ENCODE results near the gene COL2A1.

COL2A1 gene

DNA sequence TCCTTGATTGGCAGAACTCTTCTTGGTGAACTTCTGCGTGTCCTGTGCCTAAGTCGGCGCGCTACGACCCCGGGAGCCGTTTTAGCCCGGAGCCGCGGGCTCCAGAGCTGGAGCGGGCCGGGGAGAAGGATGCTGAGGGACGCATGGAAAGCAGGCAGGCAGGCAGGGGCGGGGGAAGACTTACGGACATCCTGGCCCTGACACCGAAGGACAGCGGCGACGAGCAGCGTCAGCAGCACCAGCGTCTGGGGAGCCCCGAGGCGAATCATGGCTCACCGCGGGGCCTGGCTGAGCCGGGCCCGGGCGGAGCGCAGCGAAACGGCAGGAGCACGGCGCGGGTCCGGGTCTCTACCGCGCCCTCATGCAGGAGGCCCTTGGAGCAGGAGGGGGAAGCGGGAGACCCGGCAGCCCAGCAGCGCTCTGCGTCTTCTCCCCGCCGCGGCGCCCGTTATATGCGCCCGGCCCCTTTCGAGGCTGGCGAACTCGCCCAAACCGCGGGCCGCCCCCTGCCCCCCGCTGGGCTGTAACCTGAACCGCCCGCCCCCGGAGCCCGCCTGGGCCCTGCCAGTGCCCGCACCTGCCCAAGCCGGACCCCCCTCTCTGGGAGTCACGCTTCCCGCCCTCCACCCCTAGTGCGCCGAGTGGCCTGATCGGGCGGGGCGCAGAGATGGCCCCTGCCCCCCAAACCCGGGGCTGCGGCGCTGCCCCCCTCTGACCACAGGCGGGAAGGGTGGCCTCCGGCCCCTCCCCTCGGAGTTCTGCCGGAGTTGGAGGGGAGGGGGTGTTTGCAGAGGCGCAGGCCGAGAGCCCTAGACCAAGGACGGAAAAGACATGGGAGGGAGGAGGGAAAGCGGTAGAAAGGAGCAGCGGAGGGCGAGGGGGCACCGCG is at the start of gene COL2A1:
Gene COL2A1, minus strand, starts transcription at position 424 of the 889 bp plus-strand sequence. Its CDS starts 155 bp downstream, at position 269.
- peak; percentile 52 to 59 for DNase-seq

- no peak for DNase-seq
These were observed 49.6 kb upstream of the COL2A1 start for GRCh38 chr12:48053883-48054282.

DNA sequence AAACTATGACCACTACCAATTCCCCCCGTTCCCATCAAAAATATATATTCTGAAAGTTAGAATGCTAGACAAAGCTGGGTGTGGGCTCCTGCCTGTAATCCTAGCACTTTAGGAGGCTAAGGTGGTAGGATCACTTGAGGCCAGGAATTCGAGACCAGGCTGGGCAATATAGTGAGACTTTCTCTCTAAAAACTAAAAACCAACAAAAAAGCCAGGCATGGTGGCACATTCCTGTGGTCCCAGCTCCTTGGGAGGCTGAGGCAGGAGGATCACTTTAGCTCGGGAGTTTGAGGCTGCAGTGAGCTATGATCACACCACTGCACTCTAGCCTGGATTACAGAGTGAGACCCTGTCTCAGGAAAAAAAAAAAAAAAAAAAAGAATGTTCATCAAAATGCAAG is 48.8 kb upstream of the COL2A1 start:
- DNase-seq = no peak

DNA sequence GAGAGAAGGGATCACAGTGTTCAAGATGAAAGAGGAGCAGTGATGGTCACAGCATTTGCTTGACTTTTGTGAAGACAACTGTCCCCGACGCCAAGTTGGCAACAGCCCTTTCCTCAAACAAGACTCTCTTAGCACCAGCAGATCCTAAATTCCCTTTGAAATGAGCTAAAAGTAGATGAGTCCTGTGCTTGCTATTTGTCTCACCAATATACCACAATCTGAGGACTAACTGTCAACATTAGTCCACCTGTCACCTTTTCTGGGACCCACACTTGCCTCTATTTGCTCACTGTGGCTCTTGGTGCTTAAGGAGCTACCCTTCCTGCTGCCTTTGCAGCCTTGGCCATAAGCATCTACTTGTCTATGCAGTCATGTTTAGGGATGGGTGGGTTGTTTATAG is 47.4 kb upstream of the COL2A1 start:
- DNase-seq = no peak

DNA sequence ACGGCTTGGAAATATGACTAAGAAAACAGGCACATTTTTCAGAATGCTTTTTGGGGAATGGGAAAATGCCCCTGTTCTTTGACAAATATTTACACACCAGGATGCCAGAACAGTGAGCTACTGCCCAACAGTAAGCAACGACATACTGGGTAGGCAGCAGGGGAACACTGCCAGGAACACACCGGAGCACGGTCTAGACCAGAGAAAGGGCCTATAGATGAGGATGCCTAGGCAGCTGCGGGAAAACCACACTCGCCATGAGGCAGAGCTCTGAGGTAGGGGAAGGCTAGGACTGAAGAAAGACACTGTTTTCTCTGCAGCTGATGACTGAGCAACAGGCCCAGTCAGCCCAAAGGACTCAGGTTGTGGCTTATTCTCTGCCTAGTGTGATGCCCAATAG is 45.9 kb upstream of the COL2A1 start:
- DNase-seq = no peak

GRCh38 chr12:48045965-48046518 is 41.8 kb upstream of the COL2A1 start:
- no peak for DNase-seq

GRCh38 chr12:48045061-48045846 is 41.0 kb upstream of the COL2A1 start:
- no peak for DNase-seq

DNA sequence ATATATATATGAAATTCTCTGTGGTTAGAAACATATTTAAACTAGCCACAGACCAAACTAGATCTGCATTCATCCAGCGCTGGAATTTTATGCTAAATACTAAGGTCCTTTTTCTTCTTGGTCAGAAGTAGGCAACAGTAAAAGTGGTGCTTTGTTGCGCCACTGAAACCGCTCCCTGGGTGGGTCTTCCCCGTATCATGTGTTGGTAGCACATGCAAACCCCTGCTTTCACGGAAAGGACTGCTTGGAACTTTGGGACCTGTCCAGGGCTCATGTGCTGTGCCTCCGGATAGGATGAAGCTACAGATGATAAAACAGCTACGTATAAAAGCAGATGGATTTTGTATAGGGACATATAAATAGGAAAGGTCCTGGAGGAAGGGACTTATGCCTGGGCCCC is 40.1 kb upstream of the COL2A1 start:
- DNase-seq = no peak

- no peak for DNase-seq
These were observed 39.5 kb upstream of the COL2A1 start for GRCh38 chr12:48043771-48044170.

GRCh38 chr12:48041591-48042423 is 37.5 kb upstream of the COL2A1 start:
- no peak for DNase-seq

DNA sequence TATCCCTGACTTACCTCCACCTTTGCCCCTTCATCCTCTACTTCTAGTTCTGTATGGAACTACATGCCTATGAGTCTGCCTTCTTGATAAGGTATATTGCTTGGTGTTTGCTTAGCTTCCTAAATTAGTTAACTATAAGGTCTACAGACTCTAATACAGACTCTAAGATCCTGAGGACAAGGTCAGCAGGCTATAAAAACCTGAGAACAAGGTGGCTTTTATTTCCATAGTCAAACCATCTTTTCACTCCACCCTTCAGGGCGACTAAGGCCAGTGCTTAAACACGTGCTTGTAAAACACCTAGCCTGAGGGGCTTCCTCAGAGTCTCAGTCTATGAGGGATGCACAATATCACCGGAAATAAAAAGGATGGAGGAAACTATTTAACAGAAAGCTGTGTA is 36.1 kb upstream of the COL2A1 start:
- DNase-seq = no peak

GRCh38 chr12:48039151-48039550 is 34.9 kb upstream of the COL2A1 start:
- DNase-seq = no peak

GRCh38 chr12:48038085-48038484 is 33.8 kb upstream of the COL2A1 start:
- DNase-seq = no peak

DNA sequence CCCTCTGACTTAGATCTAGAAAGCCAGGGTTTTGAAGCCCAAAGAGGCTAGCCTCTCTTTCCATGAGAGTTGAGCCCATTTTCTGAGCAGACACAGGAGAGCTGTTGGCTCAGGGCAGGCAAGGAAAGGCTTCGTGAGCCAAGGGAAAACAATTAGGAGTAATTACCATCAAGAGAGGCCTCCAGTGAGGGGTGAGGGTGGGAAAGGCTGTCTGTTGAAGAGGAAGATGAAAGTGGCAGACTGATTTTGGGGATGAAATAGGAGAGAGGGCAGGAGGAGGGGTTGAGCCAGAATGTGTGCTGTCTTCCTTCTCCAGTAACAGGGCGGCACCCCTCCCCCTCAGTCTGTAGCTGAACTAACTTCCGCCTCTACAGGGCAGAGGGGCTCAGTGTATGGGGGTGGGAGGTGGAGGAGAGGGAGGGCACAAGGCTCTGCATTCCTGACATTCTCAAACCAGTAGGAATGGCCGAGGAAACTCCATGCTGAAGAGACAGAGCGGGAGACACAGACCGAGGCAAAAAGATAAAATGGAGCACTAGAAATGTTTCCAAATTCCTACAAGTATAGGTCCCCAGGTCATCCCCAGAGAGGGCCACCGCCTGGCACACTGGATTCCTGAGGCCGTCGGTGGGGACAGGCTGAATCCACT is 33.1 kb upstream of the COL2A1 start:
- DNase-seq = no peak

DNA sequence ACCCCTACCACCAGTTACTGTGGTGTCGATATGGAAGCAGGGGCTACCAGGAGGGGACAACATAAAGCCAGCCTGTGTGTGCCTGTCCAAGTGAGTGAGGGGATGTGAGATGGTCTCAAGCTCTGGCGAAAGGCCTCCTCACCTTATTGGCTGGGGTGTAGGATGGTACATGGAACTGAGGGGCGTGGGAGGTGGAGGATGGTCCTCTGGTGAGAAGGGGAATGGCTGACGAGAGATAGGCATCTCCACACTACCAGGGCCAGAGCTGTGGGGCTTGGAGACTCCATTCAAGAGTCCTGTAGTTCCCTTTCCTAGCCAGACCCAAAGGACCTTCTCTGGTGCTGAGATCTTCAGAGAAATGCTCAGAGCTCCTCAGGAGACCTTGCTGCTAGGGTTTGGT is 32.5 kb upstream of the COL2A1 start:
- DNase-seq = no peak

GRCh38 chr12:48034835-48035805 is 30.8 kb upstream of the COL2A1 start:
- no peak for DNase-seq

- DNase-seq = no peak
These were observed 29.2 kb upstream of the COL2A1 start for GRCh38 chr12:48033451-48033850.

- no peak for DNase-seq
These were observed 28.3 kb upstream of the COL2A1 start for GRCh38 chr12:48032597-48032996.

- no peak for DNase-seq
These were observed 27.1 kb upstream of the COL2A1 start for GRCh38 chr12:48031135-48031960.

GRCh38 chr12:48030173-48030650 is 25.9 kb upstream of the COL2A1 start:
- DNase-seq = no peak
